Neutrophil (primary cell): ENCODE data around the gene IFI16.

ENCODE experiments used
- H3K27ac ChIP-seq: fragments of 200-600 bp; sonication (generic); 2 replicates; pipeline ENCODE4 v1.5.1; 2016; ENCODE audit warnings: mild to moderate bottlenecking, moderate library complexity
- H3K27me3 ChIP-seq: fragments of 200-600 bp; sonication (generic); 2 replicates; pipeline ENCODE4 v1.6.0; 2016; ENCODE audit warnings: mild to moderate bottlenecking
- H3K36me3 ChIP-seq: fragments of 200-600 bp; sonication (generic); 2 replicates; pipeline ENCODE4 v1.5.1; 2017
- H3K4me1 ChIP-seq, 2 experiments: fragments of 200-600 bp in 1 of 2; sonication (generic) in 1 of 2; 1 replicate in 1 of 2; 2 replicates in 1 of 2; pipeline versions ENCODE4 v1.5.1 to v1.6.1; 2013 to 2016; ENCODE audit warnings: low read depth in 1 of 2, low read length in 1 of 2, mild to moderate bottlenecking in 1 of 2, moderate library complexity in 1 of 2; ENCODE audit not compliant: control insufficient read depth in 1 of 2, insufficient read depth in 1 of 2
- H3K4me3 ChIP-seq, 2 experiments: fragments of 200-600 bp in 1 of 2; sonication (generic) in 1 of 2; 1 replicate in 1 of 2; 2 replicates in 1 of 2; pipeline ENCODE4 v1.5.1; 2013 to 2016; ENCODE audit warnings: low read depth in 1 of 2, low read length in 1 of 2, mild to moderate bottlenecking in 1 of 2, moderate library complexity in 1 of 2
- H3K9me3 ChIP-seq: fragments of 200-600 bp; sonication (generic); 2 replicates; pipeline ENCODE4 v1.5.1; 2016
- TF ChIP-seq, protein P1 (sequence below): fragments of 200-600 bp; sonication (generic); IDR thresholded peaks from 2 replicates; pipeline ENCODE4 v1.5.1; 2016; ENCODE audit warnings: antibody characterized with exemption

Gene IFI16

GRCh38 chr1:159090286-159091179, 80.8 kb downstream of the IFI16 start:
- Histone ChIP-seq H3K9me3 (no peaks in the 10 kb centered on the region), H3K27me3 (no peaks in the 10 kb centered on the region), H3K36me3 (no peaks in the 10 kb centered on the region), H3K4me3 (no peak overlapping the region), H3K27ac (peak overlapping the region; percentile 76), H3K4me1 (peaks cover 71 to 77% of the 10 kb centered on the region in 2 experiments)
- TF ChIP-seq, protein P1, sequence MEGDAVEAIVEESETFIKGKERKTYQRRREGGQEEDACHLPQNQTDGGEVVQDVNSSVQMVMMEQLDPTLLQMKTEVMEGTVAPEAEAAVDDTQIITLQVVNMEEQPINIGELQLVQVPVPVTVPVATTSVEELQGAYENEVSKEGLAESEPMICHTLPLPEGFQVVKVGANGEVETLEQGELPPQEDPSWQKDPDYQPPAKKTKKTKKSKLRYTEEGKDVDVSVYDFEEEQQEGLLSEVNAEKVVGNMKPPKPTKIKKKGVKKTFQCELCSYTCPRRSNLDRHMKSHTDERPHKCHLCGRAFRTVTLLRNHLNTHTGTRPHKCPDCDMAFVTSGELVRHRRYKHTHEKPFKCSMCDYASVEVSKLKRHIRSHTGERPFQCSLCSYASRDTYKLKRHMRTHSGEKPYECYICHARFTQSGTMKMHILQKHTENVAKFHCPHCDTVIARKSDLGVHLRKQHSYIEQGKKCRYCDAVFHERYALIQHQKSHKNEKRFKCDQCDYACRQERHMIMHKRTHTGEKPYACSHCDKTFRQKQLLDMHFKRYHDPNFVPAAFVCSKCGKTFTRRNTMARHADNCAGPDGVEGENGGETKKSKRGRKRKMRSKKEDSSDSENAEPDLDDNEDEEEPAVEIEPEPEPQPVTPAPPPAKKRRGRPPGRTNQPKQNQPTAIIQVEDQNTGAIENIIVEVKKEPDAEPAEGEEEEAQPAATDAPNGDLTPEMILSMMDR: no peak

DNA sequence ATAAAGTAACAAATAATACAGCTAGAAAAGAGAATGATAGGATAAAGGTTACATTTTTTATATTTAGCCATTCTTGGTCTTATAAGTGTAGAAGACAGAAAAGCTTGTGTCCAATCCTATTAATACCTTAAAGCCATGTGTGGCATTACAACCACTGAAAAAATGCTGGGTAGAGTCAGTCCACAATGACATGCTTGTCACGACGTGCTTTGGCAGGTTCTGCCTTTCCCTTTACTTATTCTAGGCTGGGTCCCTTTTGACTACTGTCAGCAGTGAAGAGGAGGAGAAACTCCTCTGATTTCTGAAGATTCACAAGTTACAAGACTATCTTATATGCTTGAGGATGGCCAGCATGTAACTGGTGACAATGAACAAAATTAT, 81.5 kb downstream of the IFI16 start:
- Histone ChIP-seq H3K27me3 (no peaks in the 10 kb centered on the region), H3K27ac (peak overlapping the region; percentile 76), H3K4me3 (no peak overlapping the region), H3K36me3 (no peaks in the 10 kb centered on the region), H3K4me1 (peaks cover 64 to 71% of the 10 kb centered on the region in 2 experiments), H3K9me3 (no peaks in the 10 kb centered on the region)
- TF ChIP-seq, protein P1: no peak

DNA sequence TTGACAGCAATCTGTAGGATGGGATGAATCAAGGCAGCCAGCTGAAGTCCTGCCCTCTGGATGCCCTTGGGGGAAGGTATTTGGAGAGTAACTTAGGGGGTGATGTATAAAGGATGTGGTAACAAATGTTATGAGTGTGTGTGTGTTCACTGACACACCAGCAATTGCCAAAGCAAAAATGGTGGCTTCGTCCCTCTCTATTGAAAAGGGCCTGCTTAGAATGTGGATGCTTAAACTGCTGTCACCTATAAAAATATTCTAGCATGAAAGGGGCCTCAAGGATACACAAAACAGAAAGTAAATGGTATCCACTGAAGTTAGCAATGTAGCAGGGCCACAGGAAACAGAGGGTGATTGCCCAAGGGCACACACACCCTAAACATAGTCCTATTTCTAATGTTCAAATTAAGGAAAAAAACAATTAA, 81.9 kb downstream of the IFI16 start:
- Histone ChIP-seq H3K27me3 (no peaks in the 10 kb centered on the region), H3K9me3 (no peaks in the 10 kb centered on the region), H3K36me3 (no peaks in the 10 kb centered on the region), H3K4me3 (peak overlapping the region in 1 of 2 experiments; percentile 9), H3K4me1 (peaks cover 60 to 66% of the 10 kb centered on the region in 2 experiments), H3K27ac (peak overlapping the region; percentile 76)
- TF ChIP-seq, protein P1: no peak

GRCh38 chr1:159092036-159092760, 82.5 kb downstream of the IFI16 start:
- H3K27ac ChIP-seq: peak overlapping the region; percentile 76
- TF ChIP-seq, protein P1: no peak

GRCh38 chr1:159098596-159098995, 88.9 kb downstream of the IFI16 start:
- Histone ChIP-seq H3K27ac (no peak overlapping the region), H3K4me3 (no peak overlapping the region), H3K4me1 (peaks cover 9 to 17% of the 10 kb centered on the region in 2 experiments), H3K9me3 (no peaks in the 10 kb centered on the region), H3K27me3 (no peaks in the 10 kb centered on the region), H3K36me3 (no peaks in the 10 kb centered on the region)
- TF ChIP-seq, protein P1: no peak

More at GRCh38 chr1:159092036-159092760, 82.5 kb downstream of the IFI16 start:
- H3K4me3 ChIP-seq: peak overlapping the region in 1 of 2 experiments; percentile 9
- H3K36me3 ChIP-seq: no peaks in the 10 kb centered on the region
- H3K27me3 ChIP-seq: no peaks in the 10 kb centered on the region
- H3K9me3 ChIP-seq: no peaks in the 10 kb centered on the region
- H3K4me1 ChIP-seq: peaks cover 54 to 60% of the 10 kb centered on the region in 2 experiments
